GM10266 (cell line): ENCODE results near the gene ST6GAL1.
"Not testable (repeated sequence)": the region's sequence is repeated elsewhere in the genome, so short reads cannot be mapped to it uniquely, and the experiment has no call there.

Experiments
- DNase-seq: peaks from one replicate; pipeline ENCODE4 v3.0.0; 2012; ENCODE audit errors: extremely low spot score
- CTCF ChIP-seq: IDR thresholded peaks from 2 replicates; pipeline ENCODE4 v1.5.1; 2012; ENCODE audit warnings: mild to moderate bottlenecking, low read depth; ENCODE audit not compliant: control insufficient read depth, insufficient read depth; ENCODE audit errors: missing control alignments

Gene ST6GAL1

GRCh38 chr3:186888569-186888968 lies 41.8 kb upstream of the ST6GAL1 start:
- TF ChIP-seq CTCF = no peak
- DNase-seq = no peak

GRCh38 chr3:186889698-186890097 lies 40.6 kb upstream of the ST6GAL1 start:
- not testable (repeated sequence) for DNase-seq

GRCh38 chr3:186890911-186891310 lies 39.4 kb upstream of the ST6GAL1 start:
- DNase-seq = no peak
- TF ChIP-seq CTCF = no peak

- DNase-seq = not testable (repeated sequence)
Measured at GRCh38 chr3:186893071-186893470, 37.3 kb upstream of the ST6GAL1 start.

GRCh38 chr3:186895406-186895805 lies 34.9 kb upstream of the ST6GAL1 start:
- no peak for TF ChIP-seq CTCF
- DNase-seq = no peak

- no peak for TF ChIP-seq CTCF
- no peak for DNase-seq
Measured at GRCh38 chr3:186896006-186896405, 34.3 kb upstream of the ST6GAL1 start.

- no peak for DNase-seq
Measured at GRCh38 chr3:186896875-186897274, 33.5 kb upstream of the ST6GAL1 start.

GRCh38 chr3:186901135-186901734 lies 29.1 kb upstream of the ST6GAL1 start:
- no peak for TF ChIP-seq CTCF
- DNase-seq = no peak

More at GRCh38 chr3:186896875-186897274, 33.5 kb upstream of the ST6GAL1 start:
- no peak for TF ChIP-seq CTCF

GRCh38 chr3:186902154-186902553 lies 28.2 kb upstream of the ST6GAL1 start:
- no peak for TF ChIP-seq CTCF
- no peak for DNase-seq
